AG20443 (cell line): Measurements from ENCODE around the gene KIRREL3.

Experiments used
- DNase-seq: peaks from one replicate; pipeline ENCODE4 v3.0.0; 2012; ENCODE audit warnings: low spot score, mixed read lengths

Gene KIRREL3

GRCh38 chr11:126736682-126737572, 263.6 kb downstream of the KIRREL3 start:
- no peak for DNase-seq

GRCh38 chr11:126734752-126735151, 265.8 kb downstream of the KIRREL3 start:
- no peak for DNase-seq

- no peak for DNase-seq
These were observed 266.9 kb downstream of the KIRREL3 start for GRCh38 chr11:126733685-126734084.

GRCh38 chr11:126732981-126733380, 267.6 kb downstream of the KIRREL3 start:
- no peak for DNase-seq

GRCh38 chr11:126731576-126732142, 268.9 kb downstream of the KIRREL3 start:
- DNase-seq = no peak

GRCh38 chr11:126727381-126727780, 273.2 kb downstream of the KIRREL3 start:
- DNase-seq = no peak

GRCh38 chr11:126725521-126725920, 275.0 kb downstream of the KIRREL3 start:
- no peak for DNase-seq

- DNase-seq = no peak
These were observed 275.5 kb downstream of the KIRREL3 start for GRCh38 chr11:126725043-126725442.

GRCh38 chr11:126723665-126724045, 276.9 kb downstream of the KIRREL3 start:
- no peak for DNase-seq

GRCh38 chr11:126722956-126723664, 277.5 kb downstream of the KIRREL3 start:
- DNase-seq = no peak

GRCh38 chr11:126722006-126722736, 278.4 kb downstream of the KIRREL3 start:
- DNase-seq = no peak

GRCh38 chr11:126720539-126721235, 279.9 kb downstream of the KIRREL3 start:
- DNase-seq = peak; percentile 22

- DNase-seq = peak; percentile 48
These were observed 280.8 kb downstream of the KIRREL3 start for GRCh38 chr11:126719740-126720139.

- peak; percentile 65 for DNase-seq
These were observed 282.3 kb downstream of the KIRREL3 start for GRCh38 chr11:126718276-126718675.

GRCh38 chr11:126716456-126717083, 284.0 kb downstream of the KIRREL3 start:
- DNase-seq = peak; percentile 51

- DNase-seq = no peak
These were observed 286.8 kb downstream of the KIRREL3 start for GRCh38 chr11:126713806-126714205.

GRCh38 chr11:126711977-126712625, 288.5 kb downstream of the KIRREL3 start:
- peak; percentile 74 for DNase-seq

GRCh38 chr11:126710804-126711399, 289.7 kb downstream of the KIRREL3 start:
- DNase-seq = no peak

GRCh38 chr11:126707498-126707897, 293.1 kb downstream of the KIRREL3 start:
- no peak for DNase-seq

- DNase-seq = peak; percentile 46
These were observed 296.5 kb downstream of the KIRREL3 start for GRCh38 chr11:126704096-126704495.
